HG03175 (cell line): ENCODE data around the gene GCSH.

Source experiments
- ATAC-seq: cut with Tn5 transposase; IDR thresholded peaks from one replicate; pipeline ENCODE4 v1.9.1; 2021; ENCODE audit warnings: mild to moderate bottlenecking, moderate library complexity; ENCODE audit not compliant: unreplicated experiment

Gene GCSH

DNA sequence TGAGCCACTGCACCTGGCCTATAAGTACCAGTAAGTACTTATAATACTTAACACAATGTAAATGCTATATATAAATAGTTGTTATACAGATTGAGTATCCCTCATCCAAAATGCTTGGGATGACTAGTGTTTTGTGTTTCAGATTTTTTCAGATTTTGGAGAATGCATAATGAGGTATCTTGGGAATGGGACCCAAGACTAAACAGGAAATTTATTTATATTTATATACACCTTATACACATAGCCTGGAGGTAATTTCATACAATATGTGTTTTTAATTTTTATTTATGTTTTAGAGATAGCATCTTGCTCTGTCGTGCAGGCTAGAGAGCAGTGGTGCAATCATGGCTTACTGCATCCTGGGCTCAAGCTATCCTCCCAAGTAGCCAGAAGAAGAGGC, 9.8 kb upstream of the GCSH start:
- no peak for ATAC-seq

GRCh38 chr16:81101702-81102101, 5.5 kb upstream of the GCSH start:
- ATAC-seq, result no peak

GRCh38 chr16:81099958-81100357, 3.8 kb upstream of the GCSH start:
- ATAC-seq, result no peak

DNA sequence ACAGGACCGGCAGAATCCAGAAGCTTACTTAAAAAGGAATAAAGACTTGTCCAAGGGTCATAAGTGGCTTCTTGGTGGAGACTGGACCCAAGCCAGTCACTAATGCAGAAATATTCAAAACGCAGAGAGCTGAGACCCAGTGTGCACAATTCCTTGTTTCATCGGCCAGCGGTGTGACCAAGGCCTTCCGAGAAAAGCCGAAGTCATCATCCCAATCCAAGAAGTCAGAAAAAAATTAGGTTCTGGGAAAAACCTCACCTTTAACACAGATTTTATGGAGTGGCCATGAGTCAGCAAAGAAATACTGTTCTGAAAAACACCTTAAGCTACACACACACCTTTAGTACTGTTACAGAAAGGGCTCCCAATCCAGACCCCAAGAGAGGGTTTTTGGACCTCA, 1.0 kb upstream of the GCSH start:
- ATAC-seq, result no peak

DNA sequence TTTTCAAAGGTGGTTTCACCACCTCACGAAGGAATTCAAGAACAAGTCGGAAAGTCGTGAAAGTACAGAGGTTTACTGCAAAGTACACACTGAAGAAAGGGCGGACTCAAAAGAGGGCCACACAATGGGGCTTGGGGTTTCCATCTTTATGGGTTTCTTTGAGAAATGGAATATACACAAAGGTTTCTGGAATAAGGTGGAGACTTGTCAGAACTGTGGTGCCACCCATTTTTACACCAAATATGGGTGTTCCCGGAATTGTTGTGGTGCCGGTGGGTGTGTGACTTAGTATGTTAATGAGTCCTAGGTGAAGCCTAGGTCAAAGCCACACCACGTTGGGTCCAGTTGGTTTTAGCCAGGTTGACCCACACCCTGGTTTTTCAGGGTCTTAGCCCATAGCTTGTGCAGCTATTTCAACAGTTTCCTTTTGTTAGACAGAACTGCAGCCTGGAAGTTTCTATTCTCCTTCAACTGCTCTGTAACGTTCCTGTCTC, 567 bp upstream of the GCSH start:
- ATAC-seq, result no peak

GRCh38 chr16:81095653-81095952, 592 bp downstream of the GCSH start:
- peak; percentile 6 for ATAC-seq

GRCh38 chr16:81094771-81095251, 1.4 kb downstream of the GCSH start:
- no peak for ATAC-seq

- ATAC-seq, result no peak
Observed at GRCh38 chr16:81088836-81089235, 7.4 kb downstream of the GCSH start.

DNA sequence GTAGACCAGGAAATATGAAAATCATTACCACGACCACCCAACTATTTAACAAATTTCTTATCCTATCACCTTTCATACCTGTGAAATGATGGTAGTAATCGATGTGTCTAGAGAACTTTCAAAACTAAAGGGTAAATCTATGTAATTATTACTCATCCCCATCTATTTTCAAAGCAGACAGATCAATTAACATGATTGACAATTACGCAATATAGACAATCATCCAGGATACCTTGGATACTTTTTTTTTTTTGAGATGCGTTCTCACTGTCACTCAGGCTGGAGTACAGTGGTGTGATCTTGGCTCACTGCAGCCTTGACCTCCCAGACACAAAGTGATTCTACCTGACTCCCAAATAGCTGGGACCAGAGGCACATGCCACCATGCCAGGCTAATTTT, 15.2 kb downstream of the GCSH start:
- ATAC-seq, result no peak

- no peak for ATAC-seq
Observed at GRCh38 chr16:81080233-81080632, 16.0 kb downstream of the GCSH start.

- ATAC-seq, result peak; percentile 97
Observed at GRCh38 chr16:81077076-81077940, 18.9 kb downstream of the GCSH start, which contains the start of gene C16orf46. Gene C16orf46 (minus strand): TSS chr16:81077238. CDS start chr16:81063955, 13,283 bp downstream.

- ATAC-seq, result peak; percentile 74
Observed at GRCh38 chr16:81076566-81077075, 19.6 kb downstream of the GCSH start.

GRCh38 chr16:81073560-81074330, 22.4 kb downstream of the GCSH start:
- ATAC-seq, result no peak

- ATAC-seq, result no peak
Observed at GRCh38 chr16:81071805-81072204, 24.4 kb downstream of the GCSH start.

DNA sequence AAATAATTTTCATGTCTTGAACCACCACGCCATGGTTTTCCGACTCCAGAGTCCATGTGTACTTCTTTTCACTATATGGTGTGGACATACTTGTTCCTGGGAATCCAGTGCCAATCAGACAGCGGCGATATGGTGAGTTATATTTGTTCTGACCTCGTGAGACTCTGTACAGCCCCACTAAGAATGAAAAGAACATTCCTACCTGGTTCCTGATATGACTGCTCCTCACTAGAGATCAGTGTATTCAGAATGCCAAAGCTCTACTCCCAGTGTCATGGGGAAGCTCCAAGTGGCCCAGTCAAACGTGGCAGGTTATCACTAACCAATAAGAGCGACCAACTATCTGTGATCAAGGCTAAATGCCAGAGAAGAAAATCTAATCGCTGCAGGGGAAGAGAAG, 25.2 kb downstream of the GCSH start:
- ATAC-seq, result no peak

DNA sequence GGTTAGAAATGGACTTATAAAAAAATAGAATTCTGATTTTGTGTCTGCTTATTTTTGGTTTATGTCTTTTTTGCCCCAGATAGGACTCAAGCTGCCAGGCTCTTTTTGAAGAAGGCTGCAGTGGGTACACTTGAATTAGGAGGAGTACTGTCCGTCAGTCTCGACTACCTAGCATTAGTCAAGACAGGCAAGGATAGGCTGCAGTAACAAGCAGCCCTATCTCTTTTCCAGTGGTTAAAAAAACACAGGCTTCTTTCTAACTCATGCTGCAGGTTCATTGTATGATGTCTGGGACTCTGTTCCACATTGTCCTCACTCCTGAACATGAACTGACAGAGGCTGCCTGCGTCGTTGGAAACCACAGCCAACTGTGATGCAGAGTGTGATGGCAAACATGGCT, 27.1 kb downstream of the GCSH start:
- ATAC-seq, result no peak

DNA sequence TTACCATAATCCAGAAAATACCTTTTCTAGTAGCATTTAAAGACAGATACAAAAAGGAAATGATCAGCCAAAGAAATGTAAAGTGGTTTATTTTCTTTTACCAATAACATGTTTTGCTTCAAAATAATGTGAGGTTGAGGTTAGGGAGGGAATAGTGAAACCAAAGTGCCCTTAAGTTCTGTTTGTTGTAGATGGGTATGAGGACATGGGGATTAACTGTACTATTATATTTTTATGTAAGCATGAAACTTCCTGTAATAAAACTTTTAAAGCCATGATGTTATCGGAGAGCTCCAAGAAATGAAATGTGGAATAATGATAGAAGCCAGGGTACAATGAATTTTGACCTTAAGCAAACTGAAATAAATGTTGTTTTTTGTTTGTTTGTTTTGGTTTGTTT, 29.0 kb downstream of the GCSH start:
- ATAC-seq, result no peak

- no peak for ATAC-seq
Observed at GRCh38 chr16:81066681-81067080, 29.5 kb downstream of the GCSH start.

DNA sequence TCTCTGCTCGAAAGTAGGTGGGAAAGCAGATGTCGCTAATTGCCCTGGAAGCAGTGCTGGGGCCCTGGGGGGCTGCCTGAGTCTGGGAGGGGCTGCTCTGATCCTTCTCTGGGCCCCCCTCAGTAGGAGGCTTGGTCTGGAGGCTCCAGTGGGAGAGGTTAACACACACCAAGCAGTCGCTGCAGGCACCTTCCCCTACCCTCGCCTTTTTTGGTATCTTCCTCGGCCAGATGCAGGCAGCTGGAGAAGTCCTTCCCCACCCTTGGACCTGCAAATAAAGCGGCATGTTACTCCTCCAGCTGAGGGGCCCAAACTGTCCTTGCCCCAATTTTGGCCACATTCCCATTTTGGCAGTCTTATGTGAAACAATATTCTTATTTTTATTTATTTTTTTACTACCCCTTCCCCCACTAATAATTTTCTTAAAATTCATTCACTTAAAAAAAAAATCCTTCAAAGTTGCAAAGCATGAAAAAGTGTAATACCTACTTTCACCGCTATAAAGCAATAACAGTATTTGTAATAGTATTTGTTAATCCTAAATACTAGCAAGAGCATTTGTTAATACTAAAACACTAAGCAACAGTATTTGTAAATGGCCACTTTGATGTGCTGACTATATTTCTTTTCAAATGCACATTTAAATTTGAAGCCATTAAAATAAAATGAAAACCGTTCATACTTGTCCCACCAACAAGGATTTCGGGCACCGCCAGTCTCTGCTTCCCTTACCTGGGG, 34.2 kb downstream of the GCSH start:
- ATAC-seq, result no peak

- ATAC-seq, result no peak
Observed at GRCh38 chr16:81061307-81061640, 34.9 kb downstream of the GCSH start.
